ENCODE results near the gene OR52K2.
"Not testable (repeated sequence)": the region's sequence is repeated elsewhere in the genome, so short reads cannot be mapped to it uniquely, and the experiment has no call there.

Gene OR52K2

DNA sequence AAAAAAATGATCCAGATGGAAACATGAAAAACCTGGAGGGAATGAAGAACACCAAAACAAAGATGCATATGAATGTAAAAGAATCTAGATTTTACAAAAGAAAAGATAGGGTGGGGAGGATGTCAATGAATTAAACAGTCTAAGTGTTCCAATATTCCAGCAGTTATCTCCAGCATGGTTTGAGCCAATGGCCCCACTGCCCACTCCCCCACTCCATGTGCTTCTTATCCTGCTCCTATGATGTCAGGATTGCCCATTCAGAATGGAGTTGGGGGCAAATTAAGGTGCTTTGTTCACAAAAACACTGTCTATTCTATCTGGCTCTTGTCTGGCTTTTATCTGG, 32.1 kb downstream of the OR52K2 start:
- no peak for DNase-seq

DNA sequence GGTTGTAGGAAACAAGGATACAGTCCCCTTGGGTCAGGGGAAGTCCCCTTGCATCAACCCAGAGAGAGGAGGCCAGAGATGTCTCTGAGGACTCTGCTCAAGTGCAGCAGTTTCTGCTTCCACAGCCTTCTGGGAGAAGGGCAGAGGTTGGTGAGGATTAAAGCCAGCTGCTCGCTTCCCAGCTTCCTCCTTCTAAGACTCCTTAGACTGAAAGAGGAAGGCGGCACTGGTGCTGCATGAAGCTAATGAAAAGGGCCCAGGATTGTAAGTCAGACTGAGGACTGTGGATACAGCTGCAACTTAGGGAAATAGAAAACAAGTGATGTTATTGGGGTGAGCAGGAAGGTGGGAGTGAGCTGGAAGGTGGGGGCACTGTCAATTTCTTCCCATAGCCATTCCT, 33.4 kb downstream of the OR52K2 start, which contains the start of gene OR52K1:
TSS of gene OR52K1 (plus strand) at position 202 of the 400 bp plus-strand sequence. CDS start 6,255 bp downstream, outside the sequence.
- DNase-seq: no peak

DNA sequence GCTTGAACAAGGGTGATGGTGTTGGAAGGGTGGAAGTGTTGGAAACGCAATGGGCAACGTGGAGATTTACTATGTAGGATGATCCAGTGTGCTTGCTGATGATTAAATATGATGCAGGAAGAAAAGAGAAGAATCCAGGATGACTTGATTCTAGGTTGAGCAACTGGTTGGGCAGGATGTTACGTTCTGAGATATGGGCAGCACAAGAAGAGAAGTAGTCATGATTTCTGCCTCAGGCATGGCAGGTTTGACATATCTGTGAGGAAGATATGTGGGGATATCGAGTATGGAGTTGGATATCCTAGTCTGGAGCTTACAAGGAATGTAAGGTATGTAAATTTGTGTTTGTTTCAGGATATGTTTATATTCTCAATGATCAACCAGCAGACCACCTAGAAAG, 35.2 kb downstream of the OR52K2 start:
- DNase-seq: no peak

DNA sequence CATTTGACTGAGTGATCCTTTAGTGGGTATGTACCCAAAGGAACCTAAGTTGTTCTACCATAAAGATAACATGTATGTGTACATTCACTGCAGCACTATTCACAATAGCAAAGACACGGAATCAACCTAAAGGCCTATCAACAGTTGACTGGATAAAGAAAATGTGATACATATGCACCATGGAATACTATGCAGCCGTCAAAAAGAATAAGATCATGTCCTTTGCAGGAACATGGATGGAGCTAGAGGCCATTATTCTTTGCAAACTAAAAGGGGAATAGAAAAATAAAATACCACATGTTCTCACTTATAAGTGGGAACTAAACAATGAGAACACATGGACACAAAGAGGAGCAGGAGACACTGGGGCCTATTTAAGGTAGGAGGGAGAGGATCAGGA, 42.3 kb downstream of the OR52K2 start:
- DNase-seq: not testable (repeated sequence)

DNA sequence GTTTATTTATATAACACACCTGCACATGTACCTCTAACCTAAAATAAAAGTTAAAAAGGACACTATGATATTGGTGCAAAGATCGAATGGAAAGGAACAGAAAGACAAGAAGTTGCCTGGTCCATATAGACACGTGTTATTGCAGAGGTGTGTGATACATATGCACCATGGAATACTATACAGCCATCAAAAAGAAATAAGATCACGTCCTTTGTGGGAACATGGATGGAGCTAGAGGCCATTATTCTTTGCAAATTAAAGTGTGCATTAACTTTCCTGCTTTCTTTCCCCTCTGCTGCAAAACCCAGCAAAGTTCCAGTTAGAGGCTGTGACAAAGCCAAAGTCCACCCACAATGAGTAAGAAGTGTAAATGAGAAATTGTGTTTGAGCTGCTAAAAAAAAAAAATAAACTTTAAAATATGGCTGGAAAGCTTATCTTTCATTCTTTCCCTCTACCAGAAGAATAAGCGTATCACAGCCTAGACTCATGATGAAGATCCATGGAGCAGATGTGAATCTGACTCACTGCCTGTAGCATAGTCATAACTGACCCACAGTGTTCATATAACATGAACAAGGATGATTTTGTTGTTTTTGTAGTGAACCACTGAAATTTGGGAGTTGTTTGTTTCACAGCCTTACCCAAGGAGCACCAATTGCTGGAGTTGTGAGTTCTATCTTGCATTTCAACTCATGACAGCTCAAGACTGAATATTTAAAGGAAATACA, 42.9 kb downstream of the OR52K2 start:
- DNase-seq: no peak

DNA sequence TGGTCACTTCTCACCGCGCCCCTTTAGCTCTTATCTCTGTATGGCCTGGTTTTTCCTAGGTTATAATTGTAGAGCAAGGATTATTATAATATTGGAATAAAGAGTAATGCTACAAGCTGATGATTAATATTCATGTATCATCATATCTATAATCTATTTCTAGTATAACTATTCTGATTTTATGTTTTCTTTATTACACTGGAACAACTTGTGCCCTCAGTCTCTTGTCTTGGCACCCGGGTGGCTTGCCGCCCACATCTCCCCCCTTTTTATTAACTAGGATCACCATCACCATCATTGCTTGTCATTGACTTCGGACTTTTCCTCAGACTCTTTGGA, 44.4 kb downstream of the OR52K2 start:
- no peak for DNase-seq

DNA sequence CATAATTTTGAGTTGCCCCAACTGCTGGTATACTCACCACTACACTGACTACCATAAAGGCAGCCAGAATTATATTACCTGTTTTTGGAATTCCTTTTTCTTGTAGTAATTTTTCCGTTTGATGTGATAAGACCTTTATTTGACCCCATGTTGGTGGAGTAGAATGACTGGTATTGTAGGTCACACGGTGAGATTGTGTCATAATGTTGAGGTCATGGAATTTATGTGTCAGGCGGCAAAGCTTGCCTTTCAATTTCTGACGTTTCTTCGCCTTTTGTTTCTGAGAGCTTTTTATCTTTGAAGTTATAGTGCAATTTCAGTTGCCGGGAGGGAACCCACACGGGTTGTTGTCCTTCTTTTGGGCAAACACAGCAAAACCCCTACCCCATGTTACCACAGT, 46.4 kb downstream of the OR52K2 start:
- no peak for DNase-seq

DNA sequence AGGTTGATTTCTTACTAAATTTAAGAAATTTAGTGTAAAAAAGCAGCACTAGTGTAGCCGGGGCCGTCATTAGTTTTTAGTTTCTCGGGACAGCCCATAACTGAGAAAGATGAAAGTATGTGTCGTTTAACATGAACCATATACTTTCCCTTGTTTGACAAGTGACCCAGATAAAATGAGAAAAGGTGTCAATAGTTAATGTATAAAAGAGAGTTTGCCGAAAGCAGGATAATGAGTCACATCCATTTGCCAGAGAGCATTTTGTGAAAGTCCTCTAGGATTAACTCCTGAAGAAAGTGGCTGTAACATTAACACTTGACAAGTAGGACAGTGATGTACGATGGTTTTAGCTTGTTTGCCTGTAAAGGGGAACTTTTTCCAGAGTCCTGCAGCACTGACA, 46.9 kb downstream of the OR52K2 start:
- DNase-seq: no peak

DNA sequence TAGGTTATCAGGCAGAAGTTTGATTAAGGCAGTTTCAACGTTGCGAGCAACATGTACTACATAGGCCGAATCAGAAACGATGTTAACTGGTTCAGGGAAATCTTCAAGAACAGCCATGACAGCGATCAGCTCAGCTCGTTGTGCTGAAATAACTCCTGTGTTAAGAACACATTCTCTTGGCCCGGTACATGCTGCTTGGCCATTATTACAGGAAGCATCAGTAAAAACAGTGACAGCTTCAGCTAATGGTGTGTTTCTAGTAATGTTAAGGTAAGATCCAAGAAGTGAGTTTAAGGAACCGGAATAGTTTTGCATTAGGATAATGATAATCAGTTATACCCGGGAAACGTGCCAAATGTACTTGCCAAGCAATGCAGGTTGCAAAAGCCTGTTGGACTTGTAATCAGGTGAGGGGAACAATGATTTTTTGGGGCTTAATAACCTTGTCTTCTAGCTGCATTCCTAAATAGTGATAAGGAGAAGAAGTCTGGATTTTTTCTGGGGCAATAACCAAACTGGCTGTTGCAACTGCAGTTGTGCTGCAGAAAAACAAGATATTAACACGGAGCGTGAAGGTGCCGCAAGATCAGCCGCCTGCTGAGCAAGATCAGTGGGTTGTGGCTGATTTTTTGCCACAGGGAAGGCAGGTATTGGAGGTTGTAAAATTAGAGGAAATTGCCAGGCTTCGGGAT, 47.6 kb downstream of the OR52K2 start:
- peak; percentile 38 for DNase-seq
